ENCODE data around the gene SPSB4.

Gene SPSB4

GRCh38 chr3:141055136-141055535 lies 4.0 kb downstream of the SPSB4 start:
- no peak for DNase-seq

- no peak for DNase-seq
Observed at GRCh38 chr3:141055536-141056445, 4.6 kb downstream of the SPSB4 start.

GRCh38 chr3:141056751-141057171 lies 5.6 kb downstream of the SPSB4 start:
- DNase-seq: peak; percentile 79

- no peak for DNase-seq
Observed at GRCh38 chr3:141057436-141057835, 6.3 kb downstream of the SPSB4 start.

GRCh38 chr3:141057946-141058800 lies 7.0 kb downstream of the SPSB4 start:
- DNase-seq: no peak

- DNase-seq: no peak
Observed at GRCh38 chr3:141058996-141059395, 7.8 kb downstream of the SPSB4 start.

- no peak for DNase-seq
Observed at GRCh38 chr3:141059816-141060215, 8.7 kb downstream of the SPSB4 start.

GRCh38 chr3:141060327-141060726 lies 9.2 kb downstream of the SPSB4 start:
- no peak for DNase-seq

- DNase-seq: no peak
Observed at GRCh38 chr3:141063831-141064230, 12.7 kb downstream of the SPSB4 start.

- no peak for DNase-seq
Observed at GRCh38 chr3:141064255-141064926, 13.2 kb downstream of the SPSB4 start.

GRCh38 chr3:141065258-141065657 lies 14.1 kb downstream of the SPSB4 start:
- no peak for DNase-seq

- DNase-seq: no peak
Observed at GRCh38 chr3:141065841-141066805, 15.0 kb downstream of the SPSB4 start.

GRCh38 chr3:141067206-141067974 lies 16.2 kb downstream of the SPSB4 start:
- no peak for DNase-seq

GRCh38 chr3:141070229-141070628 lies 19.1 kb downstream of the SPSB4 start:
- DNase-seq: no peak

GRCh38 chr3:141070727-141071357 lies 19.7 kb downstream of the SPSB4 start:
- peak; percentile 56 for DNase-seq

GRCh38 chr3:141071681-141072260 lies 20.6 kb downstream of the SPSB4 start:
- DNase-seq: peak; percentile 48

GRCh38 chr3:141072950-141073349 lies 21.8 kb downstream of the SPSB4 start:
- no peak for DNase-seq

- DNase-seq: no peak
Observed at GRCh38 chr3:141073580-141073979, 22.4 kb downstream of the SPSB4 start.

- no peak for DNase-seq
Observed at GRCh38 chr3:141074529-141074928, 23.4 kb downstream of the SPSB4 start.
